ENCODE data around the gene MED8. TPM values are rescaled to one million over a fixed set of nuclear protein-coding genes. Genes with fewer than 3 reads are reported as not detected.

MED8 gene
- polyA plus RNA-seq, 4 donors = 37.5 to 41.8 (median 39.0) TPM

- no peak for DNase-seq (ENCODE audit: low read depth in 4 of 4, low spot score in 2 of 4)
Observed at GRCh38 chr1:43363283-43363934, 26.2 kb downstream of the MED8 start.

GRCh38 chr1:43360616-43361015 lies 29.0 kb downstream of the MED8 start:
- no peak for DNase-seq (ENCODE audit: low read depth in 4 of 4, low spot score in 2 of 4)

- DNase-seq (ENCODE audit: low read depth in 4 of 4, low spot score in 2 of 4) = no peak
Observed at GRCh38 chr1:43359696-43360095, 29.9 kb downstream of the MED8 start.

GRCh38 chr1:43358746-43359693 lies 30.6 kb downstream of the MED8 start, which contains the start of gene CDC20:
TSS of gene CDC20 (plus strand) at chr1:43358981. CDS start at chr1:43359216, 235 bp downstream.
- peak; percentile 88 to 96 (median 90) for DNase-seq (ENCODE audit: low read depth in 4 of 4, low spot score in 2 of 4)

- DNase-seq (ENCODE audit: low read depth in 4 of 4, low spot score in 2 of 4) = no peak
Observed at GRCh38 chr1:43358121-43358745, 31.4 kb downstream of the MED8 start.

- DNase-seq (ENCODE audit: low read depth in 4 of 4, low spot score in 2 of 4) = no peak
Observed at GRCh38 chr1:43357251-43357650, 32.3 kb downstream of the MED8 start.

GRCh38 chr1:43354936-43355335 lies 34.7 kb downstream of the MED8 start:
- DNase-seq (ENCODE audit: low read depth in 4 of 4, low spot score in 2 of 4) = no peak

- DNase-seq (ENCODE audit: low read depth in 4 of 4, low spot score in 2 of 4) = no peak
Observed at GRCh38 chr1:43354471-43354870, 35.1 kb downstream of the MED8 start.

- no peak for DNase-seq (ENCODE audit: low read depth in 4 of 4, low spot score in 2 of 4)
Observed at GRCh38 chr1:43352881-43353280, 36.7 kb downstream of the MED8 start.

- DNase-seq (ENCODE audit: low read depth in 4 of 4, low spot score in 2 of 4) = no peak
Observed at GRCh38 chr1:43352351-43352705, 37.3 kb downstream of the MED8 start.

- no peak for DNase-seq (ENCODE audit: low read depth in 4 of 4, low spot score in 2 of 4)
Observed at GRCh38 chr1:43351421-43352350, 37.9 kb downstream of the MED8 start.

GRCh38 chr1:43350976-43351375 lies 38.6 kb downstream of the MED8 start:
- DNase-seq (ENCODE audit: low read depth in 4 of 4, low spot score in 2 of 4) = no peak

- no peak for DNase-seq (ENCODE audit: low read depth in 4 of 4, low spot score in 2 of 4)
Observed at GRCh38 chr1:43349594-43350306, 39.9 kb downstream of the MED8 start.

GRCh38 chr1:43348809-43349593 lies 40.6 kb downstream of the MED8 start:
- DNase-seq (ENCODE audit: low read depth in 4 of 4, low spot score in 2 of 4) = peak in 3 of 4 donors; percentile 63 to 74 (median 65)

GRCh38 chr1:43348343-43348808 lies 41.2 kb downstream of the MED8 start:
- peak in 1 of 4 donors; percentile 37 for DNase-seq (ENCODE audit: low read depth in 4 of 4, low spot score in 2 of 4)

GRCh38 chr1:43346636-43347035 lies 43.0 kb downstream of the MED8 start:
- DNase-seq (ENCODE audit: low read depth in 4 of 4, low spot score in 2 of 4) = no peak

- DNase-seq (ENCODE audit: low read depth in 4 of 4, low spot score in 2 of 4) = no peak
Observed at GRCh38 chr1:43345120-43345519, 44.5 kb downstream of the MED8 start.

- DNase-seq (ENCODE audit: low read depth in 4 of 4, low spot score in 2 of 4) = no peak
Observed at GRCh38 chr1:43344267-43344850, 45.2 kb downstream of the MED8 start.

Measured in left renal cortex interstitium (tissue), 4 donors.